Stimulated activated naive CD8-positive, alpha-beta T cell treated with anti-CD3 and anti-CD28 coated beads, Interleukin-15, Interleukin-2, amounts not matched to agents 100 U/mL and 50 U/mL, for 24 hours (primary cell): ENCODE data around the gene ACRBP.
A peak's percentile ranks its signal among the peaks of the same experiment; 100 is the strongest.

ENCODE experiments used
- ATAC-seq: fragments of 150-1000 bp; cut with Tn5 transposase; one replicate; pipeline ENCODE4 v1.10.0; 2021
- DNase-seq: peaks from one replicate; pipeline ENCODE4 v3.0.0; 2021

Gene ACRBP

GRCh38 chr12:6646276-6647082 is 753 bp downstream of the ACRBP start:
- ATAC-seq (no peak), DNase-seq (no peak)

GRCh38 chr12:6644903-6645302 is 2.3 kb downstream of the ACRBP start:
- DNase-seq (no peak), ATAC-seq (no peak)

GRCh38 chr12:6644257-6644596 is 3.0 kb downstream of the ACRBP start:
- no peak for ATAC-seq
- DNase-seq = no peak

- ATAC-seq (no peak), DNase-seq (no peak)
Observed at GRCh38 chr12:6643569-6644256, 3.5 kb downstream of the ACRBP start.

- ATAC-seq (no peak), DNase-seq (no peak)
Observed at GRCh38 chr12:6641131-6641530, 6.1 kb downstream of the ACRBP start.

- DNase-seq (no peak), ATAC-seq (no peak)
Observed at GRCh38 chr12:6640497-6640896, 6.7 kb downstream of the ACRBP start.

- DNase-seq (no peak), ATAC-seq (no peak)
Observed at GRCh38 chr12:6639151-6639801, 8.0 kb downstream of the ACRBP start.

- ATAC-seq (no peak), DNase-seq (no peak)
Observed at GRCh38 chr12:6638305-6638704, 8.9 kb downstream of the ACRBP start.

- ATAC-seq = peak; percentile 65
- peak; percentile 62 for DNase-seq
Observed at GRCh38 chr12:6635856-6636531, 11.2 kb downstream of the ACRBP start, which contains the start of gene LPAR5. TSS of gene LPAR5 (minus strand) at chr12:6635959. CDS start at chr12:6621248, 14,711 bp downstream.

- DNase-seq (peak; percentile 78), ATAC-seq (peak; percentile 91)
Observed at GRCh38 chr12:6635375-6635855, 11.8 kb downstream of the ACRBP start.

- peak; percentile 60 for DNase-seq
- ATAC-seq = peak; percentile 33
Observed at GRCh38 chr12:6632026-6632983, 14.9 kb downstream of the ACRBP start.

GRCh38 chr12:6631549-6631961 is 15.7 kb downstream of the ACRBP start:
- DNase-seq (peak; percentile 42), ATAC-seq (peak; percentile 8)

GRCh38 chr12:6630736-6631135 is 16.5 kb downstream of the ACRBP start:
- DNase-seq = no peak
- ATAC-seq = no peak

GRCh38 chr12:6627616-6628015 is 19.6 kb downstream of the ACRBP start:
- ATAC-seq (peak; percentile 41), DNase-seq (no peak)

GRCh38 chr12:6626654-6627283 is 20.5 kb downstream of the ACRBP start:
- DNase-seq (no peak), ATAC-seq (no peak)

GRCh38 chr12:6620885-6621274 is 26.4 kb downstream of the ACRBP start:
- DNase-seq (no peak), ATAC-seq (no peak)

- DNase-seq = peak; percentile 70
- peak; percentile 69 for ATAC-seq
Observed at GRCh38 chr12:6620137-6620884, 26.9 kb downstream of the ACRBP start.

- DNase-seq = no peak
- no peak for ATAC-seq
Observed at GRCh38 chr12:6618483-6619225, 28.6 kb downstream of the ACRBP start.

- no peak for DNase-seq
- ATAC-seq = no peak
Observed at GRCh38 chr12:6615802-6616201, 31.4 kb downstream of the ACRBP start.
